Endothelial cell (in vitro differentiated cells): ENCODE measurements around the gene HAUS8. TPM values are rescaled to one million over a fixed set of nuclear protein-coding genes. Genes with fewer than 3 reads are reported as not detected.

Experiments
- DNase-seq: peaks from one replicate; pipeline ENCODE4 v3.0.0; 2021; ENCODE audit warnings: low spot score
- H3K27ac Mint-ChIP-seq: one replicate; pipeline ENCODE4 v1.8.0; 2021; ENCODE audit warnings: mixed read lengths, inconsistent platforms; ENCODE audit not compliant: unreplicated experiment
- H3K27me3 Mint-ChIP-seq: one replicate; pipeline ENCODE4 v1.8.0; 2021; ENCODE audit warnings: mild to moderate bottlenecking, moderate library complexity, mixed read lengths, inconsistent platforms; ENCODE audit not compliant: unreplicated experiment
- H3K36me3 Mint-ChIP-seq: one replicate; pipeline ENCODE4 v1.8.0; 2021; ENCODE audit warnings: mild to moderate bottlenecking, low read depth, mixed read lengths, inconsistent platforms; ENCODE audit not compliant: unreplicated experiment
- H3K4me1 Mint-ChIP-seq: one replicate; pipeline ENCODE4 v1.8.0; 2021; ENCODE audit warnings: mild to moderate bottlenecking, mixed read lengths, inconsistent platforms; ENCODE audit not compliant: unreplicated experiment
- H3K4me3 Mint-ChIP-seq: one replicate; pipeline ENCODE4 v1.8.0; 2021; ENCODE audit warnings: mild to moderate bottlenecking, mixed read lengths, inconsistent platforms; ENCODE audit not compliant: unreplicated experiment
- H3K9me3 Mint-ChIP-seq: one replicate; pipeline ENCODE4 v1.8.0; 2021; ENCODE audit warnings: mixed read lengths, inconsistent platforms; ENCODE audit not compliant: unreplicated experiment
- total RNA-seq: library from RNA; stranded (reverse); fragmentation: NEBNext Ultra II Directional; extraction: Animal tissue kit (Norgen Biotek cat#: 25700); gene quantifications from one replicate; pipeline ENCODE4 v1.2.1, GENCODE V29; 2021; ENCODE audit not compliant: unreplicated experiment
- TF ChIP-seq, protein P1 (sequence below): fragments of 200-600 bp; sonication (generic); IDR thresholded peaks from one replicate; pipeline ENCODE4 v1.5.0; 2021; ENCODE audit warnings: antibody characterized with exemption; ENCODE audit not compliant: unreplicated experiment

HAUS8 gene
- total RNA-seq, 1 donor from 2014 or later = 6.9 TPM

GRCh38 chr19:17118957-17119356, 43.7 kb upstream of the HAUS8 start:
- no peaks in the 10 kb centered on the region for H3K9me3 Mint-ChIP-seq
- peaks cover 6% of the 10 kb centered on the region for H3K36me3 Mint-ChIP-seq
- TF ChIP-seq, protein P1, sequence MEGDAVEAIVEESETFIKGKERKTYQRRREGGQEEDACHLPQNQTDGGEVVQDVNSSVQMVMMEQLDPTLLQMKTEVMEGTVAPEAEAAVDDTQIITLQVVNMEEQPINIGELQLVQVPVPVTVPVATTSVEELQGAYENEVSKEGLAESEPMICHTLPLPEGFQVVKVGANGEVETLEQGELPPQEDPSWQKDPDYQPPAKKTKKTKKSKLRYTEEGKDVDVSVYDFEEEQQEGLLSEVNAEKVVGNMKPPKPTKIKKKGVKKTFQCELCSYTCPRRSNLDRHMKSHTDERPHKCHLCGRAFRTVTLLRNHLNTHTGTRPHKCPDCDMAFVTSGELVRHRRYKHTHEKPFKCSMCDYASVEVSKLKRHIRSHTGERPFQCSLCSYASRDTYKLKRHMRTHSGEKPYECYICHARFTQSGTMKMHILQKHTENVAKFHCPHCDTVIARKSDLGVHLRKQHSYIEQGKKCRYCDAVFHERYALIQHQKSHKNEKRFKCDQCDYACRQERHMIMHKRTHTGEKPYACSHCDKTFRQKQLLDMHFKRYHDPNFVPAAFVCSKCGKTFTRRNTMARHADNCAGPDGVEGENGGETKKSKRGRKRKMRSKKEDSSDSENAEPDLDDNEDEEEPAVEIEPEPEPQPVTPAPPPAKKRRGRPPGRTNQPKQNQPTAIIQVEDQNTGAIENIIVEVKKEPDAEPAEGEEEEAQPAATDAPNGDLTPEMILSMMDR = no peak
- H3K27ac Mint-ChIP-seq = no peak overlapping the region
- peaks cover 2% of the 10 kb centered on the region for H3K27me3 Mint-ChIP-seq
- H3K4me1 Mint-ChIP-seq = peaks cover 3% of the 10 kb centered on the region
- no peak overlapping the region for H3K4me3 Mint-ChIP-seq
- no peak for DNase-seq

DNA sequence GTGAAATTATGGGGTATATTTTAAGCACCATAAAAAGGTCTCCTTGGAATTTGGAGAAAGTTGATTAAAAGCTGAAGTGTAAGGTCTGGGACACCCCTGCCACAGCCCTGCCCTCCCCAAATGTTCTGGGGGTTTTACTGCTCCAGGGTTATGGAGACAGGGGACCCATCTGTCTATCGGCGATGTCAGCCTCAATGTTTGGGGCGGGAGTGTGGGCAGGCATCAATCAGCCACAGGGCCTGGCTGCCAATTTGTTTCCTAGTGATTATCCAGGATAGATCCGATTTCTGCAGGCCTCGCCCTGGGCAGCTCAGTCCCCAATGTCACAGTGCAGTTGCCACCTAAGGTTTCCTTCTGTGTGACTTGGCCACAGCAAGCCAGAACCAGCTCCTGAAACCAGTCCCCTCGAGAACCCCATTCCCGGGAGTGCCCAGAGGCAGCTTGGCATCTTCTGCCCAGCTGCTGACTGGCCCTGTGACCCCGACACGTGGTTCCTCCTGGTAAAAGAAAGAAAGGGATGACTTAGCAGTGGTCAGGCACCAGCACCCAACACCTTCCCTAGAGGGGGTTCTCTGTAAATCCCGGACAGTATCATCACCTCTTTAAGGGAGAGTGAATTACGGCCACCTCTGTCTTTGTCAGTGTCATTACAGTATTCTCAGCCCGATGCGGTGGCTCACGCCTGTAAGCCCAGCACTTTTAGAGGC, 41.9 kb upstream of the HAUS8 start:
- DNase-seq = no peak
- Mint-ChIP-seq H3K27ac (no peak overlapping the region), H3K9me3 (no peaks in the 10 kb centered on the region), H3K4me1 (peaks cover 4% of the 10 kb centered on the region), H3K27me3 (peaks cover 3% of the 10 kb centered on the region), H3K36me3 (peaks cover 6% of the 10 kb centered on the region), H3K4me3 (no peak overlapping the region)
- TF ChIP-seq, protein P1 = no peak

GRCh38 chr19:17114414-17114831, 39.2 kb upstream of the HAUS8 start:
- Mint-ChIP-seq H3K4me3 (no peak overlapping the region), H3K9me3 (no peaks in the 10 kb centered on the region), H3K36me3 (peaks cover 14% of the 10 kb centered on the region), H3K27ac (no peak overlapping the region), H3K4me1 (peaks cover 4% of the 10 kb centered on the region), H3K27me3 (peaks cover 3% of the 10 kb centered on the region)
- TF ChIP-seq, protein P1 = no peak
- DNase-seq = no peak

- no peak overlapping the region for H3K27ac Mint-ChIP-seq
- H3K4me3 Mint-ChIP-seq = no peak overlapping the region
- H3K36me3 Mint-ChIP-seq = peaks cover 13% of the 10 kb centered on the region
- H3K27me3 Mint-ChIP-seq = peaks cover 3% of the 10 kb centered on the region
- DNase-seq = no peak
- TF ChIP-seq, protein P1 = no peak
- peaks cover 4% of the 10 kb centered on the region for H3K4me1 Mint-ChIP-seq
- H3K9me3 Mint-ChIP-seq = no peaks in the 10 kb centered on the region
Measured at GRCh38 chr19:17113127-17113785, 38.0 kb upstream of the HAUS8 start.

DNA sequence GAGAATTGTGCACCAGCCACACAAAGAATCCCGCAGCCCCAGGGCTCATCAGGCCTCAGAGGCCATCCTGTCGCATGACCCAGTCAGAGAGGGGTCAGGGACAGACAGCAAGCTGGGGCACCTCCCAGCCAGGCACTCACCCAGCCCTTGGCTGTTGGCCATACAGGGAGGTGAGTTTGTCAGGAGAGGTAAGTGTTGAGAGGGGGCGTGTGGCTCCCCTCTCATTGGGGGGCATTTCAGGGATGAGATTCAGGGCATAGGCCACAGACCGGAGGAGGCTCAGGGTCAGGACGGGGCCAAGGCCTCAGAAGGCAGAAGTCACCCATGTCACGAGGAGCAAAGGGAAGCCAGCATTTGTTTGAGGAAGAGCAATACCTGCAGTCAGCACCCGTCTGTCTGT, 37.4 kb upstream of the HAUS8 start:
- H3K27me3 Mint-ChIP-seq = peaks cover 3% of the 10 kb centered on the region
- no peak overlapping the region for H3K27ac Mint-ChIP-seq
- H3K4me1 Mint-ChIP-seq = peaks cover 4% of the 10 kb centered on the region
- H3K9me3 Mint-ChIP-seq = no peaks in the 10 kb centered on the region
- no peak overlapping the region for H3K4me3 Mint-ChIP-seq
- H3K36me3 Mint-ChIP-seq = peaks cover 13% of the 10 kb centered on the region
- TF ChIP-seq, protein P1 = no peak
- DNase-seq = no peak
